Transverse colon (tissue), 4 donors: ENCODE measurements around the gene HHEX. TPM values are rescaled to one million over a fixed set of nuclear protein-coding genes. Genes with fewer than 3 reads are reported as not detected.

Experiments
- DNase-seq: peaks from one replicate; pipeline ENCODE4 v3.0.0-alpha.2; 2019
- H3K27ac ChIP-seq, 4 donors: fragments of 200-600 bp; sonication (generic); 2 replicates each; pipeline ENCODE4 v1.5.1; 2016 to 2018; ENCODE audit warnings: inconsistent platforms in 4 of 4
- H3K27me3 ChIP-seq: fragments of 200-600 bp; sonication (generic); 2 replicates; pipeline ENCODE4 v1.5.1; 2017; ENCODE audit warnings: inconsistent platforms
- H3K36me3 ChIP-seq, 4 donors: fragments of 200-600 bp; sonication (generic); 2 replicates each; pipeline ENCODE4 v1.5.1; 2017 to 2019; ENCODE audit warnings: inconsistent platforms in 4 of 4
- H3K4me1 ChIP-seq, 4 donors: fragments of 200-600 bp; sonication (generic); 2 replicates each; pipeline ENCODE4 v1.5.1; 2017 to 2020; ENCODE audit warnings: inconsistent platforms in 4 of 4
- H3K4me3 ChIP-seq, 4 donors: fragments of 200-600 bp; sonication (generic); 1 replicate in 1 of 4; 2 replicates in 3 of 4; pipeline versions ENCODE4 v1.5.1 to v1.6.1; 2017 to 2019; ENCODE audit warnings: inconsistent platforms in 4 of 4
- H3K9me3 ChIP-seq, 2 donors: fragments of 200-600 bp; sonication (generic); 2 replicates each; pipeline ENCODE4 v1.5.1; 2017 to 2019; ENCODE audit warnings: inconsistent platforms in 2 of 2
- CTCF ChIP-seq, 5 experiments: fragments of 200-600 bp in 3 of 5; fragments of 450-650 bp in 2 of 5; sonication (generic) in 3 of 5; IDR thresholded peaks; 1 replicate in 2 of 5; 2 replicates in 3 of 5; pipeline ENCODE4 v1.5.1; 2016 to 2017; ENCODE audit warnings: antibody characterized with exemption in 5 of 5, inconsistent platforms in 3 of 5, mild to moderate bottlenecking in 2 of 5, moderate library complexity in 1 of 5
- EP300 ChIP-seq: sonication (generic); formaldehyde crosslinking; IDR thresholded peaks from one replicate; pipeline ENCODE4 v1.6.1; 2017; ENCODE audit warnings: antibody characterized with exemption, low read depth
- POLR2A ChIP-seq: fragments of 450-650 bp; IDR thresholded peaks from one replicate; pipeline ENCODE4 v1.6.1; 2016; ENCODE audit warnings: antibody characterized with exemption, mild to moderate bottlenecking, moderate library complexity
- POLR2AphosphoS5 ChIP-seq, 3 donors: sonication (generic); formaldehyde crosslinking; IDR thresholded peaks; one replicate each; pipeline ENCODE4 v1.6.1; 2016; ENCODE audit warnings: antibody characterized with exemption in 3 of 3
- WGBS, 2 donors: methylation state at CpG; one replicate each; pipeline ENCODE4 v1.1.5; 2018; ENCODE audit warnings: low coverage in 1 of 2; 5-methylcytosine and 5-hydroxymethylcytosine counted together
- in situ Hi-C, 4 donors: fragments of 200-750 bp; cut with MboI; loops; one replicate each; pipeline versions ENCODE4 v1.15.0 to v1.15.1; 2017; ENCODE audit warnings: low sequenced_read_pairs in 3 of 4, low pct_ligation_motif_present in 1 of 4, low pct_unique_long_range_greater_than_20kb in 1 of 4
- intact Hi-C: fragments of 100-400 bp; cut with DNase I; formaldehyde crosslinking; loops from one replicate; pipeline ENCODE4 v1.15.1; 2023; ENCODE audit warnings: low total_unique reads
- total RNA-seq, 4 donors: library from RNA; depleted of rRNA; stranded (reverse); fragments of >200 nt; gene quantifications; one replicate each; pipeline ENCODE4 v1.1.0, GENCODE V29; 2016

HHEX gene
- total RNA-seq, 4 donors from 2014 or later: 0.80 to 7.9 (median 4.8) TPM

GRCh38 chr10:92727141-92727540 lies 37.4 kb downstream of the HHEX start:
- Histone ChIP-seq H3K4me1 (no peaks in the 10 kb centered on the region), H3K27ac (no peak overlapping the region), H3K27me3 (no peaks in the 10 kb centered on the region), H3K9me3 (no peaks in the 10 kb centered on the region), H3K36me3 (no peaks in the 10 kb centered on the region), H3K4me3 (no peak overlapping the region)
- in situ Hi-C loops: no loop called here
- WGBS, 2 donors: 67 to 95% methylated on average over 3 to 6 of the region's 6 CpGs
- intact Hi-C loops: no loop called here
- TF ChIP-seq POLR2A (no peak), CTCF (IDR thresholded peaks at IDR 0.05) (no peak), EP300 (no peak), POLR2AphosphoS5 (IDR thresholded peaks at IDR 0.05) (no peak)
- DNase-seq: no peak

- no peak for DNase-seq
- in situ Hi-C loops (no loop called here), intact Hi-C loops (no loop called here)
- Histone ChIP-seq H3K4me3 (no peak overlapping the region), H3K36me3 (no peaks in the 10 kb centered on the region), H3K4me1 (no peaks in the 10 kb centered on the region), H3K9me3 (no peaks in the 10 kb centered on the region), H3K27me3 (no peaks in the 10 kb centered on the region), H3K27ac (no peak overlapping the region)
- WGBS, 2 donors: 75% methylated on average over 3 of the region's 3 CpGs; no CpG with 5 or more reads in 1 of the 2 donors
- TF ChIP-seq POLR2AphosphoS5 (IDR thresholded peaks at IDR 0.05) (no peak), EP300 (no peak), POLR2A (no peak), CTCF (IDR thresholded peaks at IDR 0.05) (no peak)
These were observed 37.8 kb downstream of the HHEX start for GRCh38 chr10:92727550-92727949.

- H3K27me3 ChIP-seq: no peaks in the 10 kb centered on the region
- in situ Hi-C loops: no loop called here
- no peaks in the 10 kb centered on the region for H3K36me3 ChIP-seq
- no peaks in the 10 kb centered on the region for H3K9me3 ChIP-seq
- 18 to 63% methylated on average over 1 to 2 of the region's 2 CpGs for WGBS, 2 donors
- no peak for DNase-seq
- no peaks in the 10 kb centered on the region for H3K4me1 ChIP-seq
- H3K27ac ChIP-seq: no peak overlapping the region
- H3K4me3 ChIP-seq: no peak overlapping the region
- intact Hi-C loops: no loop called here
- no peak for TF ChIP-seq EP300
- TF ChIP-seq CTCF (IDR thresholded peaks at IDR 0.05): no peak
- TF ChIP-seq POLR2AphosphoS5 (IDR thresholded peaks at IDR 0.05): no peak
- no peak for TF ChIP-seq POLR2A
These were observed 40.1 kb downstream of the HHEX start for GRCh38 chr10:92729886-92730285.

GRCh38 chr10:92732958-92733357 lies 43.2 kb downstream of the HHEX start:
- intact Hi-C loops: no loop called here
- no peak for TF ChIP-seq POLR2AphosphoS5 (IDR thresholded peaks at IDR 0.05)
- no peak for TF ChIP-seq EP300
- TF ChIP-seq CTCF (IDR thresholded peaks at IDR 0.05): no peak
- TF ChIP-seq POLR2A: no peak
- no peaks in the 10 kb centered on the region for H3K4me1 ChIP-seq
- WGBS, 2 donors: 90% methylated on average over 2 of the region's 2 CpGs; no CpG with 5 or more reads in 1 of the 2 donors
- DNase-seq: no peak
- H3K4me3 ChIP-seq: no peak overlapping the region
- no peak overlapping the region for H3K27ac ChIP-seq
- no peaks in the 10 kb centered on the region for H3K36me3 ChIP-seq
- no peaks in the 10 kb centered on the region for H3K27me3 ChIP-seq
- H3K9me3 ChIP-seq: no peaks in the 10 kb centered on the region
- in situ Hi-C loops: no loop called here
